Loucy (cell line): ENCODE data around the gene RASSF5.
A peak's percentile ranks its signal among the peaks of the same experiment; 100 is the strongest.

Experiments
- H2AFZ ChIP-seq: fragments of 200-600 bp; sonication (generic); 2 replicates; pipeline ENCODE4 v1.6.0; 2016; ENCODE audit warnings: antibody characterized with exemption, mild to moderate bottlenecking, low read length, moderate library complexity
- H3F3A ChIP-seq: fragments of 200-600 bp; 2 replicates; pipeline ENCODE4 v1.6.0; 2016; ENCODE audit warnings: antibody characterized with exemption, low read depth, mild to moderate bottlenecking
- H3K27me3 ChIP-seq: fragments of 200-600 bp; sonication (generic); 2 replicates; pipeline ENCODE4 v1.6.1; 2014; ENCODE audit warnings: low read length, mild to moderate bottlenecking; ENCODE audit not compliant: insufficient read depth, poor library complexity, severe bottlenecking
- H3K36me3 ChIP-seq: fragments of 200-600 bp; sonication (generic); 2 replicates; pipeline ENCODE4 v1.6.1; 2016; ENCODE audit warnings: low read length; ENCODE audit not compliant: insufficient read depth
- H3K4me1 ChIP-seq: fragments of 200-600 bp; sonication (generic); 2 replicates; pipeline ENCODE4 v1.5.1; 2014; ENCODE audit warnings: low read length, mild to moderate bottlenecking; ENCODE audit not compliant: insufficient read depth, poor library complexity, severe bottlenecking
- H3K4me2 ChIP-seq: fragments of 200-600 bp; sonication (generic); 2 replicates; pipeline ENCODE4 v1.6.0; 2014; ENCODE audit warnings: antibody characterized with exemption, low read length, low read depth, mild to moderate bottlenecking; ENCODE audit not compliant: poor library complexity, severe bottlenecking
- H3K4me3 ChIP-seq: fragments of 200-600 bp; sonication (generic); 2 replicates; pipeline ENCODE4 v1.5.1; 2014; ENCODE audit warnings: low read length, mild to moderate bottlenecking, mixed read lengths; ENCODE audit not compliant: poor library complexity, severe bottlenecking
- H3K79me2 ChIP-seq: fragments of 200-600 bp; sonication (generic); 2 replicates; pipeline ENCODE4 v1.6.1; 2014; ENCODE audit warnings: low read length; ENCODE audit not compliant: insufficient read depth
- H3K9ac ChIP-seq: fragments of 200-600 bp; sonication (generic); 2 replicates; pipeline ENCODE4 v1.6.0; 2014; ENCODE audit warnings: mild to moderate bottlenecking, low read depth, low read length, moderate library complexity; ENCODE audit not compliant: poor library complexity, severe bottlenecking
- H3K9me2 ChIP-seq: fragments of 200-600 bp; sonication (generic); replicated peaks from 2 replicates; pipeline ENCODE4 v1.6.1; 2016; ENCODE audit warnings: low read depth, low read length, mixed read lengths
- H3K9me3 ChIP-seq: fragments of 200-600 bp; sonication (generic); 2 replicates; pipeline ENCODE4 v1.6.1; 2014; ENCODE audit warnings: mild to moderate bottlenecking, antibody characterized with exemption, low read length, low read depth; ENCODE audit not compliant: insufficient read depth
- H4K20me1 ChIP-seq: fragments of 200-600 bp; sonication (generic); 2 replicates; pipeline ENCODE4 v1.6.0; 2014; ENCODE audit warnings: antibody characterized with exemption, low read length, mild to moderate bottlenecking; ENCODE audit not compliant: insufficient read depth, poor library complexity, severe bottlenecking
- CTCF ChIP-seq: fragments of 200-600 bp; sonication (generic); conservative IDR thresholded peaks from 2 replicates; pipeline ENCODE4 v1.5.1; 2014; ENCODE audit warnings: mild to moderate bottlenecking, antibody characterized with exemption, low read length
- EZH2phosphoT487 ChIP-seq: fragments of 200-600 bp; IDR thresholded peaks from 2 replicates; pipeline ENCODE4 v1.6.1; 2018; ENCODE audit warnings: antibody characterized with exemption, mild to moderate bottlenecking, moderate library complexity, borderline replicate concordance

The RASSF5 gene

DNA sequence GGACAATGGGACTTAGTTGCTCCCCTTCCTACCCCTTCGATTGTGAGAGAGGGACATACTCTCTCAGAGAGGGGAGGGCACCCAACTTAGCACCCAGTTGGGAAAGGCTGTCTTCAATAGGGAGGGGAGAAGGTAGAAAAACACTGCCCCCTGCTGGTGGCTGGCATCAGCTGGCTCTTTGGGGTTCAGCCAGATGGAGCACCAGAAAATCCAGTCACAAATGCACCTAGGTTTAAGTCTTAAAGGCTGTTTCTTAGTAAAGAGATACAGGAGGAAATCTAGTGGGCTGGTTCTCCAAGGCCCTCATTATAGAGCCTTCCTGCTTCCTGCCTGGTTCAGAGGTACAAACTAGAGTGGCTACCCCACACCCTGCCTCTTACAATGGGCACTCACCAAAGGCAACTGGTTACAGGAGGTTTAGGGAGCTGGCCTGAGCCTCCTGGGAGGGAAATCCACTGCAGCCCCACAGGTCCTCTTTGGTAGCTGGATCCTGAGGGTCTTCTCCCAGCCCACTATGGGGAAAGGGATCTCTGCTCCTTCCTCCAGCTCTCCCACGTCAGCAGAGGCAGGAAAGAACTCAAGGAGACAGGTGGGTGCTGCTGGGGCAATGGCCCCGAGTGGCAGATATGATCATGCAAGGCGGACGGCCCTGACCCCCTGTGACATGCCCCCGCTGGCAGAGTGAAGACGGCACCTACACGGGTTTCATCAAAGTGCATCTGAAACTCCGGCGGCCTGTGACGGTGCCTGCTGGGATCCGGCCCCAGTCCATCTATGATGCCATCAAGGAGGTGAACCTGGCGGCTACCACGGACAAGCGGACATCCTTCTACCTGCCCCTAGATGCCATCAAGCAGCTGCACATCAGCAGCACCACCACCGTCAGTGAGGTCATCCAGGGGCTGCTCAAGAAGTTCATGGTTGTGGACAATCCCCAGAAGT, 76.6 kb downstream of the RASSF5 start:
- H3K9me3 ChIP-seq, result no peaks in the 10 kb centered on the region
- no peaks in the 10 kb centered on the region; the same call in 1 of the 2 replicates for H3F3A ChIP-seq
- no peaks in the 10 kb centered on the region for H3K9me2 ChIP-seq
- H3K9ac ChIP-seq, result no peak overlapping the region
- TF ChIP-seq CTCF (peak; percentile 99), EZH2phosphoT487 (no peak)
- H3K4me1 ChIP-seq, result no peaks in the 10 kb centered on the region
- H3K36me3 ChIP-seq, result peaks cover 89% of the 10 kb centered on the region; the same call in 1 of the 2 replicates
- no peak overlapping the region for H3K4me2 ChIP-seq
- no peak overlapping the region for H2AFZ ChIP-seq
- peaks cover 28% of the 10 kb centered on the region for H4K20me1 ChIP-seq
- H3K27me3 ChIP-seq, result no peaks in the 10 kb centered on the region
- H3K79me2 ChIP-seq, result peaks cover 41% of the 10 kb centered on the region
- H3K4me3 ChIP-seq, result no peak overlapping the region

DNA sequence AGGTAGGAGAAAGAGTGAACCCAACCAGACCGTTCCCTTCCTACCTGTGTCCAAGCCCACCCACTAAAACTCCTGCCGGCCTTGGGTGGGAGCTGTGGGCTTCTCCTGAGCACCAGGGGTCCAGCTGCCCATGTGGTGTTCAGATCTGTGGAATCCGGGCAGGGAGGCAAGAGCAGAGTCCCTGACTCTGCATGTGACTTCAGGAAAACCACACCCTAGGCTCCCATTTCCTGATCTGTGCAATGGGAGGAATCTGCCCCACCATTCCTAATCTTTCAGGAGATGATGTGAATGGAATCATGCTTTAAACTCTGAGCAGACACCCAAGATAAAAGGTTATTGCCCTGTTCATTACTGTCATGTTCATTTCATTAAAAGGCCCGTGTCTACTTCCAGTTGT, 77.4 kb downstream of the RASSF5 start:
- no peaks in the 10 kb centered on the region for H3K27me3 ChIP-seq
- H3K4me1 ChIP-seq, result no peaks in the 10 kb centered on the region
- H3K9ac ChIP-seq, result no peak overlapping the region
- H4K20me1 ChIP-seq, result peaks cover 28% of the 10 kb centered on the region
- no peaks in the 10 kb centered on the region; the same call in 1 of the 2 replicates for H3F3A ChIP-seq
- no peak overlapping the region for H3K4me2 ChIP-seq
- peaks cover 91% of the 10 kb centered on the region; the same call in 1 of the 2 replicates for H3K36me3 ChIP-seq
- TF ChIP-seq EZH2phosphoT487 (no peak), CTCF (no peak)
- no peaks in the 10 kb centered on the region for H3K9me3 ChIP-seq
- no peak overlapping the region for H3K4me3 ChIP-seq
- no peaks in the 10 kb centered on the region for H3K9me2 ChIP-seq
- H2AFZ ChIP-seq, result no peak overlapping the region
- peaks cover 34% of the 10 kb centered on the region for H3K79me2 ChIP-seq

- no peaks in the 10 kb centered on the region for H3K9me3 ChIP-seq
- no peak for TF ChIP-seq CTCF
- no peak for TF ChIP-seq EZH2phosphoT487
- H3K4me1 ChIP-seq, result no peaks in the 10 kb centered on the region
- H3K4me2 ChIP-seq, result no peak overlapping the region
- H3K36me3 ChIP-seq, result peaks cover 94% of the 10 kb centered on the region; the same call in 1 of the 2 replicates
- H3F3A ChIP-seq, result no peaks in the 10 kb centered on the region; the same call in 1 of the 2 replicates
- no peaks in the 10 kb centered on the region for H3K9me2 ChIP-seq
- H3K4me3 ChIP-seq, result no peak overlapping the region
- H3K9ac ChIP-seq, result no peak overlapping the region
- no peaks in the 10 kb centered on the region for H3K27me3 ChIP-seq
- no peak overlapping the region for H2AFZ ChIP-seq
- peaks cover 15% of the 10 kb centered on the region; the same call in 1 of the 2 replicates for H3K79me2 ChIP-seq
- peaks cover 18% of the 10 kb centered on the region for H4K20me1 ChIP-seq
Measured at GRCh38 chr1:206586501-206587445, 79.4 kb downstream of the RASSF5 start.
